ENCODE data around the gene RHBDD1. TPM values are rescaled to one million over a fixed set of nuclear protein-coding genes. Genes with fewer than 3 reads are reported as not detected.

RHBDD1 gene
- total RNA-seq, 3 donors from 2014 or later (not counting 1 experiment from before 2014, with no cell fraction given), result 33.7 to 49.7 (median 47.7) TPM

- intact Hi-C loops (cut with micrococcal nuclease), result no loop called here
- peaks cover 0 to 13% of the 10 kb centered on the region in 2 donors for H3K4me1 Mint-ChIP-seq
- H3K27me3 Mint-ChIP-seq (ENCODE audit: low read depth in 2 of 2), result no peaks in the 10 kb centered on the region
Observed at GRCh38 chr2:226882606-226883005, 46.8 kb downstream of the RHBDD1 start.

GRCh38 chr2:226883296-226883795 lies 47.5 kb downstream of the RHBDD1 start:
- H3K4me3 Mint-ChIP-seq, result no peak overlapping the region
- no peaks in the 10 kb centered on the region for H3K4me1 ChIP-seq (ENCODE audit: control insufficient read depth, insufficient read depth, low read length)
- no peak overlapping the region for H3K27ac Mint-ChIP-seq
- H3K36me3 Mint-ChIP-seq, result peaks cover 23% of the 10 kb centered on the region
- DNase-seq, result no peak
- peaks cover 0 to 2% of the 10 kb centered on the region in 2 donors for H3K9me3 Mint-ChIP-seq
- no peaks in the 10 kb centered on the region for H3K36me3 ChIP-seq (ENCODE audit: control insufficient read depth, insufficient read depth, low read length)
- no peaks in the 10 kb centered on the region for H3K27me3 Mint-ChIP-seq (ENCODE audit: low read depth in 2 of 2)
- 94% methylated on average over 4 of the region's 4 CpGs for WGBS (ENCODE audit: insufficient coverage)
- intact Hi-C loops (cut with micrococcal nuclease), result no loop called here
- no peak overlapping the region for H3K27ac ChIP-seq (ENCODE audit: low read length)
- peaks cover 0 to 13% of the 10 kb centered on the region in 2 donors for H3K4me1 Mint-ChIP-seq
- TF ChIP-seq CTCF (IDR thresholded peaks at IDR 0.05), result no peak
- no peaks in the 10 kb centered on the region for H3K9me3 ChIP-seq (ENCODE audit: control insufficient read depth, insufficient read depth, low read length)
- no peak for ATAC-seq
- no peaks in the 10 kb centered on the region for H3K27me3 ChIP-seq (ENCODE audit: control insufficient read depth, insufficient read depth, low read length)
- H3K4me3 ChIP-seq (ENCODE audit: low read length), result no peak overlapping the region

More at GRCh38 chr2:226882606-226883005, 46.8 kb downstream of the RHBDD1 start:
- Mint-ChIP-seq H3K4me3 (no peak overlapping the region), H3K36me3 (peaks cover 23% of the 10 kb centered on the region), H3K9me3 (peaks cover 0 to 2% of the 10 kb centered on the region in 2 donors), H3K27ac (no peak overlapping the region)
- no peaks in the 10 kb centered on the region for H3K36me3 ChIP-seq (ENCODE audit: control insufficient read depth, insufficient read depth, low read length)
- H3K4me1 ChIP-seq (ENCODE audit: control insufficient read depth, insufficient read depth, low read length), result no peaks in the 10 kb centered on the region
- no peaks in the 10 kb centered on the region for H3K9me3 ChIP-seq (ENCODE audit: control insufficient read depth, insufficient read depth, low read length)
- DNase-seq, result no peak
- WGBS (ENCODE audit: insufficient coverage), result 93% methylated on average over 3 of the region's 4 CpGs
- no peak overlapping the region for H3K27ac ChIP-seq (ENCODE audit: low read length)
- no peak for TF ChIP-seq CTCF (IDR thresholded peaks at IDR 0.05)
- H3K4me3 ChIP-seq (ENCODE audit: low read length), result no peak overlapping the region
- no peaks in the 10 kb centered on the region for H3K27me3 ChIP-seq (ENCODE audit: control insufficient read depth, insufficient read depth, low read length)
- ATAC-seq, result no peak

- H3K4me3 ChIP-seq (ENCODE audit: low read length), result no peak overlapping the region
- ATAC-seq (no peak), DNase-seq (no peak)
- H3K27me3 ChIP-seq (ENCODE audit: control insufficient read depth, insufficient read depth, low read length), result no peaks in the 10 kb centered on the region
- Mint-ChIP-seq H3K4me1 (peaks cover 0 to 13% of the 10 kb centered on the region in 2 donors), H3K4me3 (no peak overlapping the region), H3K36me3 (peaks cover 23% of the 10 kb centered on the region), H3K27ac (no peak overlapping the region), H3K9me3 (peaks cover 0 to 2% of the 10 kb centered on the region in 2 donors), H3K27me3 (ENCODE audit: low read depth in 2 of 2) (no peaks in the 10 kb centered on the region)
- no peaks in the 10 kb centered on the region for H3K9me3 ChIP-seq (ENCODE audit: control insufficient read depth, insufficient read depth, low read length)
- intact Hi-C loops (cut with micrococcal nuclease), result no loop called here
- no peaks in the 10 kb centered on the region for H3K36me3 ChIP-seq (ENCODE audit: control insufficient read depth, insufficient read depth, low read length)
- H3K4me1 ChIP-seq (ENCODE audit: control insufficient read depth, insufficient read depth, low read length), result no peaks in the 10 kb centered on the region
- H3K27ac ChIP-seq (ENCODE audit: low read length), result no peak overlapping the region
- no peak for TF ChIP-seq CTCF (IDR thresholded peaks at IDR 0.05)
Observed at GRCh38 chr2:226884166-226884565, 48.3 kb downstream of the RHBDD1 start.

- 91% methylated on average over 6 of the region's 8 CpGs for WGBS (ENCODE audit: insufficient coverage)
- H3K27me3 ChIP-seq (ENCODE audit: control insufficient read depth, insufficient read depth, low read length), result no peaks in the 10 kb centered on the region
- H3K9me3 Mint-ChIP-seq, result peaks cover 0 to 2% of the 10 kb centered on the region in 2 donors
- no peak for TF ChIP-seq CTCF (IDR thresholded peaks at IDR 0.05)
- no peak overlapping the region for H3K4me3 Mint-ChIP-seq
- H3K36me3 ChIP-seq (ENCODE audit: control insufficient read depth, insufficient read depth, low read length), result no peaks in the 10 kb centered on the region
- H3K27me3 Mint-ChIP-seq (ENCODE audit: low read depth in 2 of 2), result no peaks in the 10 kb centered on the region
- H3K27ac ChIP-seq (ENCODE audit: low read length), result no peak overlapping the region
- peaks cover 0 to 5% of the 10 kb centered on the region in 2 donors for H3K4me1 Mint-ChIP-seq
- no peaks in the 10 kb centered on the region for H3K9me3 ChIP-seq (ENCODE audit: control insufficient read depth, insufficient read depth, low read length)
- H3K4me3 ChIP-seq (ENCODE audit: low read length), result no peak overlapping the region
- H3K4me1 ChIP-seq (ENCODE audit: control insufficient read depth, insufficient read depth, low read length), result no peaks in the 10 kb centered on the region
- ATAC-seq (no peak), DNase-seq (no peak)
- intact Hi-C loops (cut with micrococcal nuclease), result no loop called here
- H3K27ac Mint-ChIP-seq, result no peak overlapping the region
- peaks cover 14% of the 10 kb centered on the region for H3K36me3 Mint-ChIP-seq
Observed at GRCh38 chr2:226885769-226886435, 50.0 kb downstream of the RHBDD1 start.

Measured in natural killer cell (primary cell).